Esophagus muscularis mucosa (tissue), 4 donors: Measurements from ENCODE around the gene SLC7A6. TPM values are rescaled to one million over a fixed set of nuclear protein-coding genes. Genes with fewer than 3 reads are reported as not detected.

Experiments used
- DNase-seq: peaks from one replicate; pipeline ENCODE4 v3.0.0-alpha.2; 2017; ENCODE audit errors: extremely low spot score
- H3K27ac ChIP-seq, 4 donors: fragments of 200-600 bp; sonication (generic); replicated peaks in 1 of 4; 1 replicate in 3 of 4; 2 replicates in 1 of 4; pipeline ENCODE4 v1.5.1; 2016 to 2019; ENCODE audit warnings: mild to moderate bottlenecking in 1 of 4
- H3K27me3 ChIP-seq, 4 donors: fragments of 200-600 bp; sonication (generic); one replicate each; pipeline versions ENCODE4 v1.5.1 to v1.6.0; 2016 to 2019
- H3K36me3 ChIP-seq, 4 donors: fragments of 200-600 bp; sonication (generic); one replicate each; pipeline ENCODE4 v1.5.1; 2016 to 2019
- H3K4me1 ChIP-seq, 4 donors: fragments of 200-600 bp; sonication (generic); one replicate each; pipeline ENCODE4 v1.5.1; 2016 to 2019
- H3K4me3 ChIP-seq, 4 donors: fragments of 200-600 bp; sonication (generic); 1 replicate in 2 of 4; 2 replicates in 2 of 4; pipeline ENCODE4 v1.5.1; 2016 to 2019; ENCODE audit warnings: mild to moderate bottlenecking in 4 of 4, moderate library complexity in 1 of 4
- H3K9me3 ChIP-seq, 4 donors: fragments of 200-600 bp; sonication (generic); 1 replicate in 3 of 4; 2 replicates in 1 of 4; pipeline ENCODE4 v1.5.1; 2016 to 2019
- EP300 ChIP-seq: sonication (generic); formaldehyde crosslinking; IDR thresholded peaks from one replicate; pipeline ENCODE4 v1.6.1; 2017; ENCODE audit warnings: antibody characterized with exemption
- POLR2A ChIP-seq: fragments of 450-650 bp; IDR thresholded peaks from one replicate; pipeline ENCODE4 v1.6.1; 2017; ENCODE audit warnings: antibody characterized with exemption, moderate library complexity, mild to moderate bottlenecking, low read depth
- POLR2AphosphoS5 ChIP-seq, 2 donors: sonication (generic); formaldehyde crosslinking; IDR thresholded peaks; one replicate each; pipeline ENCODE4 v1.6.1; 2017; ENCODE audit warnings: antibody characterized with exemption in 2 of 2
- WGBS: methylation state at CpG from one replicate; pipeline ENCODE4 v1.1.5; 2018; 5-methylcytosine and 5-hydroxymethylcytosine counted together
- intact Hi-C: fragments of 100-400 bp; cut with DNase I; formaldehyde crosslinking; loops from one replicate; pipeline ENCODE4 v1.15.1; 2023
- total RNA-seq, 4 donors: library from RNA; depleted of rRNA; stranded (reverse); fragments of >200 nt; gene quantifications; one replicate each; pipeline versions ENCODE4 v1.1.0 to v1.2.1, GENCODE V29; 2016
- TF ChIP-seq, protein P1 (sequence below), 3 experiments: fragments of 200-600 bp in 2 of 3; fragments of 450-650 bp in 1 of 3; sonication (generic) in 2 of 3; IDR thresholded peaks; one replicate each; pipeline ENCODE4 v1.5.1; 2017 to 2019; ENCODE audit warnings: antibody characterized with exemption in 3 of 3, mild to moderate bottlenecking in 2 of 3, moderate library complexity in 1 of 3

The SLC7A6 gene
- total RNA-seq, 4 donors from 2014 or later: 18.9 to 37.1 (median 27.3) TPM

DNA sequence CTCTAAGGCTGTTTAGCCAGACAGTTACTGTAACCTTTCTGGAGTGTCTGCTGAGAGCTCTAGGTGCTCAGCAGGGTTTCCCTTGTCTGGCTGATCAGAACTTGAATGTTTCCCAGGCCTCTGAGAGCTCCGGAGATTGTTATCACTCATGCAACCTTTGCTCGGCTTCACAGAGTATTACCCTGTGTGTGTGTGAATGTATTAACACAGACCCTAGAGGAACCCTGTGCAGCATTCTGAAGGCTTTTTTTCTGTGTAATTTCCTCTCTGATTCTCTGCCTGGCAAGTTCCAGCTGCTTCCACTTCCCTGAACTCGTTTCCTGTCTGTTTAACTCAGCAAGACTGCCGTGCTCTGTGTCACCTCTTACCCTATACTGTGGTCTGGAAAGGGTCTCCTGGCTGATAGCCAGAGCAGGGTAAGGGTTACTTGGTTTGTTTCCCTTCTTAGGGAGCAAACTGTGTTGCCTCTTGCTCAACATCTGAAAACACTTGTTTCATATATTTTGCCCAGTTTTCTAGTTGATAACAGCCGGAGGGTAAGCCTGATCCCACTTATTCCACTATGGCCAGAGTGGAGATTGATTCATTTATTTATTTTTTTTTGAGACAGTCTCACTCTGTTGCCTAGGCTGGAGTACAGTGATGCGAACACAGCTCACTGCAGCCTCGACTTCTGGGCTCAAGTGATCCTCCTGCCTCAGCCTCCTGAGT is 68.2 kb downstream of the SLC7A6 start:
- Histone ChIP-seq H3K27me3 (no peaks in the 10 kb centered on the region), H3K4me1 (peaks cover 10 to 20% (median 16%) of the 10 kb centered on the region in 4 donors), H3K4me3 (no peak overlapping the region), H3K9me3 (no peaks in the 10 kb centered on the region), H3K27ac (peak overlapping the region; percentile 13 to 52 (median 27)), H3K36me3 (peaks cover 4 to 56% (median 31%) of the 10 kb centered on the region in 4 donors)
- intact Hi-C loops: no loop called here
- DNase-seq: no peak
- TF ChIP-seq POLR2AphosphoS5 (IDR thresholded peaks at IDR 0.05) (no peak), POLR2A (no peak), EP300 (no peak)
- TF ChIP-seq, protein P1, sequence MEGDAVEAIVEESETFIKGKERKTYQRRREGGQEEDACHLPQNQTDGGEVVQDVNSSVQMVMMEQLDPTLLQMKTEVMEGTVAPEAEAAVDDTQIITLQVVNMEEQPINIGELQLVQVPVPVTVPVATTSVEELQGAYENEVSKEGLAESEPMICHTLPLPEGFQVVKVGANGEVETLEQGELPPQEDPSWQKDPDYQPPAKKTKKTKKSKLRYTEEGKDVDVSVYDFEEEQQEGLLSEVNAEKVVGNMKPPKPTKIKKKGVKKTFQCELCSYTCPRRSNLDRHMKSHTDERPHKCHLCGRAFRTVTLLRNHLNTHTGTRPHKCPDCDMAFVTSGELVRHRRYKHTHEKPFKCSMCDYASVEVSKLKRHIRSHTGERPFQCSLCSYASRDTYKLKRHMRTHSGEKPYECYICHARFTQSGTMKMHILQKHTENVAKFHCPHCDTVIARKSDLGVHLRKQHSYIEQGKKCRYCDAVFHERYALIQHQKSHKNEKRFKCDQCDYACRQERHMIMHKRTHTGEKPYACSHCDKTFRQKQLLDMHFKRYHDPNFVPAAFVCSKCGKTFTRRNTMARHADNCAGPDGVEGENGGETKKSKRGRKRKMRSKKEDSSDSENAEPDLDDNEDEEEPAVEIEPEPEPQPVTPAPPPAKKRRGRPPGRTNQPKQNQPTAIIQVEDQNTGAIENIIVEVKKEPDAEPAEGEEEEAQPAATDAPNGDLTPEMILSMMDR (IDR thresholded peaks at IDR 0.05): no peak
- WGBS: 52% methylated on average over 7 of the region's 7 CpGs

DNA sequence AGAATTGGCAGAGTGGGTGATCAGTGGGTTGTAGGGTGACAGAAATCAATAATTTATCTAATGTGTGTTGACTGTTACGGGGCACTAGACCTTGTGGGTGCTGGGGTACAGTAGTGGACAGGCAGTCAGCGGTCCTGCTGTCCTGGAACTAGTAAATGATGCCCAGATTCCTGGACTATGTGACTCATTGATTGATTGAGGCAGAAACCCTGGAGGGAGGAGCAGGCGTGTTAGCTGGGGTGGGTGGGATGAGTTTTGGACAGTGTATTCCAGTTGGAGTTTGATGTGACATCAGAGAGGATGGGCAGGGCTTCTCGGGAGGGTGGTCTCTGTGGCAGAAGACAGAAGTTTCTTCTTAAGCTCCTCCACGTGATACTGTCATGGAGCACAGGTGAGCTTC is 70.8 kb downstream of the SLC7A6 start:
- no peak for DNase-seq
- 83% methylated on average over 5 of the region's 5 CpGs for WGBS

GRCh38 chr16:68338326-68339119 is 74.2 kb downstream of the SLC7A6 start:
- Histone ChIP-seq H3K27me3 (no peaks in the 10 kb centered on the region), H3K27ac (no peak overlapping the region), H3K9me3 (no peaks in the 10 kb centered on the region), H3K4me1 (peaks cover 0 to 2% (median 0%) of the 10 kb centered on the region in 4 donors), H3K4me3 (no peak overlapping the region), H3K36me3 (peaks cover 44 to 90% (median 76%) of the 10 kb centered on the region in 4 donors)
- no peak for TF ChIP-seq EP300
- TF ChIP-seq POLR2A: no peak
- no peak for TF ChIP-seq POLR2AphosphoS5 (IDR thresholded peaks at IDR 0.05)
- TF ChIP-seq, protein P1 (IDR thresholded peaks at IDR 0.05): no peak
- intact Hi-C loops: no loop called here
- WGBS: 94% methylated on average over 16 of the region's 16 CpGs
- DNase-seq: no peak

More for the DNA sequence above, 70.8 kb downstream of the SLC7A6 start:
- no peak overlapping the region for H3K4me3 ChIP-seq
- intact Hi-C loops: no loop called here
- peaks cover 6 to 20% (median 14%) of the 10 kb centered on the region in 4 donors for H3K4me1 ChIP-seq
- no peaks in the 10 kb centered on the region for H3K27me3 ChIP-seq
- peaks cover 25 to 70% (median 54%) of the 10 kb centered on the region in 4 donors for H3K36me3 ChIP-seq
- TF ChIP-seq POLR2AphosphoS5 (IDR thresholded peaks at IDR 0.05) (no peak), POLR2A (no peak), EP300 (no peak)
- TF ChIP-seq, protein P1 (IDR thresholded peaks at IDR 0.05): no peak
- H3K9me3 ChIP-seq: no peaks in the 10 kb centered on the region
- H3K27ac ChIP-seq: peak overlapping the region in 1 of 4 donors; percentile 5

- H3K27ac ChIP-seq: no peak overlapping the region
- H3K9me3 ChIP-seq: no peaks in the 10 kb centered on the region
- H3K4me1 ChIP-seq: no peaks in the 10 kb centered on the region
- WGBS: 90% methylated on average over 13 of the region's 13 CpGs
- H3K36me3 ChIP-seq: peaks cover 44 to 92% (median 80%) of the 10 kb centered on the region in 4 donors
- TF ChIP-seq, protein P1 (IDR thresholded peaks at IDR 0.05): no peak
- TF ChIP-seq EP300: no peak
- no peaks in the 10 kb centered on the region for H3K27me3 ChIP-seq
- H3K4me3 ChIP-seq: no peak overlapping the region
- DNase-seq: no peak
- intact Hi-C loops: no loop called here
Measured at GRCh38 chr16:68339214-68339613, 74.9 kb downstream of the SLC7A6 start.
